GM06990 (cell line): Measurements from ENCODE around the gene ZBTB46.

Experiments
- DNase-seq: peaks from one replicate; pipeline ENCODE4 v3.0.0-alpha.2; 2011; ENCODE audit not compliant: insufficient read length; ENCODE audit errors: extremely low read depth
- H3K27me3 ChIP-seq: replicated peaks from 2 replicates; pipeline ENCODE4 v1.6.0; 2011; ENCODE audit warnings: low read length; ENCODE audit not compliant: control insufficient read depth, insufficient read depth
- H3K36me3 ChIP-seq: 2 replicates; pipeline ENCODE4 v1.5.1; 2011; ENCODE audit warnings: low read length; ENCODE audit not compliant: control insufficient read depth, insufficient read depth
- H3K4me3 ChIP-seq: replicated peaks from 2 replicates; pipeline ENCODE4 v1.5.1; 2011; ENCODE audit warnings: low read depth, mild to moderate bottlenecking, control low read depth, low read length
- TF ChIP-seq, protein P1 (sequence below): IDR thresholded peaks from 2 replicates; pipeline ENCODE4 v1.5.1; 2011; ENCODE audit warnings: low read length, control low read depth, mild to moderate bottlenecking, inconsistent platforms; ENCODE audit not compliant: insufficient read depth, poor library complexity, severe bottlenecking

ZBTB46 gene

DNA sequence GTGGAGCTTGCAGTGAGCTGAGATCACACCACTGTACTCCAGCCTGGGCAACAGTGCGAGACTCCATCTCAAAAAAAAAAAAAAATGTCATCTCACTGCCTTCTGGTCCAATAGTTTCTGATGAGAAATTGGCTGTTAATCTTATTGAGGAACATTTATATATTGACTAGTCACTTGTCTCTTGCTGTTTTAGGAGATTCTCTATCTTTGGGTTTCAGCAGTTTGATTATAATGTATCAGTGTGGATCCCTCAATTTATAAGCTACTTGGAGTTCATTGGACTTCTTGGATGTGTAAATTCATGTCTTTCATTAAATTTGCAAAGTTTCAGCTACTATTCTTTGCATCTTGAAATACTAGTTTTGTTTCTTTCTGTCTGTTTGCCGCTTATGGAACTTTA, 112.1 kb downstream of the ZBTB46 start:
- TF ChIP-seq, protein P1, sequence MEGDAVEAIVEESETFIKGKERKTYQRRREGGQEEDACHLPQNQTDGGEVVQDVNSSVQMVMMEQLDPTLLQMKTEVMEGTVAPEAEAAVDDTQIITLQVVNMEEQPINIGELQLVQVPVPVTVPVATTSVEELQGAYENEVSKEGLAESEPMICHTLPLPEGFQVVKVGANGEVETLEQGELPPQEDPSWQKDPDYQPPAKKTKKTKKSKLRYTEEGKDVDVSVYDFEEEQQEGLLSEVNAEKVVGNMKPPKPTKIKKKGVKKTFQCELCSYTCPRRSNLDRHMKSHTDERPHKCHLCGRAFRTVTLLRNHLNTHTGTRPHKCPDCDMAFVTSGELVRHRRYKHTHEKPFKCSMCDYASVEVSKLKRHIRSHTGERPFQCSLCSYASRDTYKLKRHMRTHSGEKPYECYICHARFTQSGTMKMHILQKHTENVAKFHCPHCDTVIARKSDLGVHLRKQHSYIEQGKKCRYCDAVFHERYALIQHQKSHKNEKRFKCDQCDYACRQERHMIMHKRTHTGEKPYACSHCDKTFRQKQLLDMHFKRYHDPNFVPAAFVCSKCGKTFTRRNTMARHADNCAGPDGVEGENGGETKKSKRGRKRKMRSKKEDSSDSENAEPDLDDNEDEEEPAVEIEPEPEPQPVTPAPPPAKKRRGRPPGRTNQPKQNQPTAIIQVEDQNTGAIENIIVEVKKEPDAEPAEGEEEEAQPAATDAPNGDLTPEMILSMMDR = no peak
- H3K36me3 ChIP-seq = peaks cover 6% of the 10 kb centered on the region

DNA sequence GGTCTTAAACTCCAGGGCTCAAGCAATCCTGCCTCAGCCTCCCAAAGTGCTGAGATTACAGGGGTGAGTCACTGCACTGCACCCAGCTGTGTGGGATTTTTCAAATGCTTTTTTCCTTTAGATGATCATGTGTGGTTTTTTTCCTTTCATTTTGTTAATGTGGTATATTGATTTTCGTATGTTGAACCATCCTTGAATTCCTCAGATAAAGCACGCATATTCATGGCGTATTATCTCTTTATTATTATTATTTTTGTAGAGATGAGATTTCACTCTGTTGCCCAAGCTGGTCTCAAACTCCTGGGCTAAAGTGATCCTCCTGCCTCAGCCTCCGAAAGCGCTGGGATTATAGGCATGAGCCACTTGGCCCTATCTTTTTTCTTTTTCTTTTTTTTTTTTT, 116.2 kb downstream of the ZBTB46 start:
- Histone ChIP-seq H3K36me3 (peaks cover 2% of the 10 kb centered on the region), H3K27me3 (no peaks in the 10 kb centered on the region), H3K4me3 (no peak overlapping the region)
- TF ChIP-seq, protein P1 = no peak
- no peak for DNase-seq

More for the DNA sequence above, 112.1 kb downstream of the ZBTB46 start:
- no peak for DNase-seq
- Histone ChIP-seq H3K4me3 (no peak overlapping the region), H3K27me3 (no peaks in the 10 kb centered on the region)

DNA sequence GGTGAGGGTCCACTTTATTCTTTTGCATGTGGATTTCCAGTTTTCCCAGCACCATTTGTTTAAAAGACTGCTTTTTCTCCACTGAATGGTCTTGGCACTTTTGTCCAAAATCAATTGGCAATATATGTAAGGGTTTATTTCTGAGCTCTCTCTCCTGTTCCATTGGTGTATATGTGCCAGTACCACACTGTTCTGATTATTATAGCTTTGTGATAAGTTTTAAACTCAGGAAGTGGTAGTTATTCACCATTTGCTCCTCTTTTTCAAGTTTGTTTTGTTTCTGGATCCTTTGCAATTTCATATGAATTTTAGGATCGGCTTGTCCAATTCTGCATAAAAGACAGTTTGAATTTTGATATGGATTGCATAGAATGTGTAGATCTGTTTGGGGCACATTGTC, 118.9 kb downstream of the ZBTB46 start:
- no peaks in the 10 kb centered on the region for H3K27me3 ChIP-seq
- DNase-seq = no peak
- peaks cover 5% of the 10 kb centered on the region for H3K36me3 ChIP-seq
- TF ChIP-seq, protein P1 = no peak
- H3K4me3 ChIP-seq = no peak overlapping the region

DNA sequence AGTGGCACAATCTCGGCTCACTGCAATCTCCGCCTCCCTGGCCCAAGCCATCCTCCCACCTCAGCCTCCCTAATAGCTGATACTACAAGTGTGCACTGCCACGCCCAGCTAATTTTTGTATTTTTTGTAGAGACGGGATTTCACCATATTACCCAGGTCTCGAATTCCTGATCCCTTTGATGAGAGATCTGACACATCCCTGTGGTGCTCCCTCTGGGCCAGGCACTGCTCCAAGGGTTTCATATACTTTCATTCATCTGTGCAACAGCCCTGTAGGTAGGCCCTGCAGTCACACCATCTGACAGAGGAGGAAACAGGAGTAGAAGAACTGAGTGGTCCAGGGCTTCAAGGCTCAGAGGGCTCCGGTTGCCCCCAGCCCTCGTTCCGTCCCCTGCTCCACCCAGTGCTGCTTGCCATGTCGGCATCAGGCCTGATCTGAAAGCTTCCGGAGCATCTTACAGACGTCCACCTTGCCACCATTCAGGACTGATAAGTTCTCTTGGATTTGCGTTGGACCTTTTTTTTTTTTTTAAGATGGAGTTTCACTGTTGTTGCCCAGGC, 119.9 kb downstream of the ZBTB46 start:
- Histone ChIP-seq H3K4me3 (no peak overlapping the region), H3K36me3 (peaks cover 7% of the 10 kb centered on the region), H3K27me3 (no peaks in the 10 kb centered on the region)
- TF ChIP-seq, protein P1 = no peak
- no peak for DNase-seq

DNA sequence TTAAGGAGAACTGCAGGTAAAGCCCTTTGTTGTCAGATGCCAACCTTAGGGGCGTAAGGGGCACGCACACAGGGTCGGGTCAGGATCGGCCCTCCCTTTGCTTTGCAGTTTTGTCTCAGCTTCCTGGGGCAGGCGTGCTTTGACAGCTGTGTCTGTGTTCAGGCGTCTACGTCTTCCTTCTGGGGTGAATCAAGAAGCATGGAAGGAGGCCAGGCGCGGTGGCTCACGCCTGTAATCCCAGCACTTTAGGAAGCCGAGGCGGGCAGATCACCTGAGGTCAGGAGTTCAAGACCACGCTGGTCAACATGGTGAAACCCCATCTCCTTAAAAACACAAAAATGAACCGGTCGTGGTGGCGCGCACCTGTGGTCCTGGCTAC, 121.9 kb downstream of the ZBTB46 start:
- Histone ChIP-seq H3K4me3 (peak overlapping the region; percentile 83), H3K36me3 (peaks cover 24% of the 10 kb centered on the region)

More for the DNA sequence above, 121.9 kb downstream of the ZBTB46 start:
- DNase-seq = no peak
- H3K27me3 ChIP-seq = no peaks in the 10 kb centered on the region
- TF ChIP-seq, protein P1 = no peak
